Measurements from ENCODE around the gene NR2F6. TPM values are rescaled to one million over a fixed set of nuclear protein-coding genes. Genes with fewer than 3 reads are reported as not detected.

NR2F6 gene
- total RNA-seq, 1 donor from 2014 or later = 89.4 TPM

GRCh38 chr19:17262557-17262956, 16.8 kb upstream of the NR2F6 start:
- Histone ChIP-seq H3K4me3 (ENCODE audit: low read depth, low read length) (no peak overlapping the region), H3K27me3 (ENCODE audit: control insufficient read depth, insufficient read depth, low read length) (no peaks in the 10 kb centered on the region), H3K36me3 (ENCODE audit: control insufficient read depth, insufficient read depth, low read length) (no peaks in the 10 kb centered on the region)
- no peak for DNase-seq (ENCODE audit: low read depth)
- TF ChIP-seq CTCF (IDR thresholded peaks at IDR 0.05; ENCODE audit: insufficient read depth, low read length, poor library complexity, severe bottlenecking) = no peak

- TF ChIP-seq CTCF (IDR thresholded peaks at IDR 0.05; ENCODE audit: insufficient read depth, low read length, poor library complexity, severe bottlenecking) = peak; percentile 85
- no peak for DNase-seq (ENCODE audit: low read depth)
- no peaks in the 10 kb centered on the region for H3K27me3 ChIP-seq (ENCODE audit: control insufficient read depth, insufficient read depth, low read length)
- no peak overlapping the region for H3K4me3 ChIP-seq (ENCODE audit: low read depth, low read length)
- no peaks in the 10 kb centered on the region for H3K36me3 ChIP-seq (ENCODE audit: control insufficient read depth, insufficient read depth, low read length)
Observed at GRCh38 chr19:17260842-17261325, 15.2 kb upstream of the NR2F6 start.

GRCh38 chr19:17259934-17260333, 14.2 kb upstream of the NR2F6 start:
- Histone ChIP-seq H3K27me3 (ENCODE audit: control insufficient read depth, insufficient read depth, low read length) (no peaks in the 10 kb centered on the region), H3K36me3 (ENCODE audit: control insufficient read depth, insufficient read depth, low read length) (no peaks in the 10 kb centered on the region), H3K4me3 (ENCODE audit: low read depth, low read length) (no peak overlapping the region)
- DNase-seq (ENCODE audit: low read depth) = no peak
- TF ChIP-seq CTCF (IDR thresholded peaks at IDR 0.05; ENCODE audit: insufficient read depth, low read length, poor library complexity, severe bottlenecking) = no peak

GRCh38 chr19:17259118-17259780, 13.5 kb upstream of the NR2F6 start:
- Histone ChIP-seq H3K27me3 (ENCODE audit: control insufficient read depth, insufficient read depth, low read length) (no peaks in the 10 kb centered on the region), H3K36me3 (ENCODE audit: control insufficient read depth, insufficient read depth, low read length) (no peaks in the 10 kb centered on the region), H3K4me3 (ENCODE audit: low read depth, low read length) (no peak overlapping the region)
- no peak for TF ChIP-seq CTCF (IDR thresholded peaks at IDR 0.05; ENCODE audit: insufficient read depth, low read length, poor library complexity, severe bottlenecking)
- DNase-seq (ENCODE audit: low read depth) = no peak

- no peaks in the 10 kb centered on the region for H3K27me3 ChIP-seq (ENCODE audit: control insufficient read depth, insufficient read depth, low read length)
- no peak for DNase-seq (ENCODE audit: low read depth)
- no peak overlapping the region for H3K4me3 ChIP-seq (ENCODE audit: low read depth, low read length)
- TF ChIP-seq CTCF (IDR thresholded peaks at IDR 0.05; ENCODE audit: insufficient read depth, low read length, poor library complexity, severe bottlenecking) = no peak
- H3K36me3 ChIP-seq (ENCODE audit: control insufficient read depth, insufficient read depth, low read length) = no peaks in the 10 kb centered on the region
Observed at GRCh38 chr19:17256130-17256529, 10.4 kb upstream of the NR2F6 start.

GRCh38 chr19:17255150-17255621, 9.5 kb upstream of the NR2F6 start:
- Histone ChIP-seq H3K27me3 (ENCODE audit: control insufficient read depth, insufficient read depth, low read length) (no peaks in the 10 kb centered on the region), H3K36me3 (ENCODE audit: control insufficient read depth, insufficient read depth, low read length) (no peaks in the 10 kb centered on the region), H3K4me3 (ENCODE audit: low read depth, low read length) (no peak overlapping the region)
- TF ChIP-seq CTCF (IDR thresholded peaks at IDR 0.05; ENCODE audit: insufficient read depth, low read length, poor library complexity, severe bottlenecking) = no peak
- DNase-seq (ENCODE audit: low read depth) = no peak

Data from kidney epithelial cell (primary cell).